Measurements from ENCODE around the gene CALR. TPM values are rescaled to one million over a fixed set of nuclear protein-coding genes. Genes with fewer than 3 reads are reported as not detected.

The CALR gene
- total and polyA plus RNA-seq, 7 donors = 70.3 to 717 (median 187) TPM

Small RNAs within 50 kb of the gene (small RNA-seq; reads per million reads assigned to genes)
- 0 to 0.42 (median 0) reads per million in 3 donors for gene MIR5695
- 0 to 0.30 (median 0) reads per million in 3 donors for gene MIR6515

Other genes starting within 250 kb of the CALR start
- gene FBXW9, start 242.0 kb upstream of the CALR start, total RNA-seq = 1 to 10 TPM; 3.6 to 6.4 (median 4.5) TPM
- 10 to 100 TPM in 1 of 3 donors, 1 to 10 TPM in 2; 6.2 to 10.8 (median 7.8) TPM for gene FBXW9, start 242.0 kb upstream of the CALR start, polyA plus RNA-seq
- 10 to 100 TPM; 54.2 to 92.2 (median 60.5) TPM for gene TNPO2, start 214.7 kb upstream of the CALR start, total RNA-seq
- gene TNPO2, start 214.7 kb upstream of the CALR start, polyA plus RNA-seq = 10 to 100 TPM in 2 of 3 donors, 1 to 10 TPM in 1; 9.5 to 47.2 (median 12.0) TPM
- gene TRIR, start 203.9 kb upstream of the CALR start, total RNA-seq = 100 to 1,000 TPM; 443 to 505 (median 475) TPM
- gene TRIR, start 203.9 kb upstream of the CALR start, polyA plus RNA-seq = 100 to 1,000 TPM; 261 to 324 (median 321) TPM
- 10 to 100 TPM; 34.6 to 59.4 (median 44.5) TPM for gene GET3, start 201.1 kb upstream of the CALR start, total RNA-seq
- gene GET3, start 201.1 kb upstream of the CALR start, polyA plus RNA-seq = 100 to 1,000 TPM in 1 of 3 donors, 10 to 100 TPM in 2; 85.8 to 121 (median 98.5) TPM
- under 1 TPM in 1 of 4 donors, not detected in 3; 0.36 TPM for gene BEST2, start 186.8 kb upstream of the CALR start, total RNA-seq
- gene BEST2, start 186.8 kb upstream of the CALR start, polyA plus RNA-seq = 10 to 100 TPM; 44.4 to 50.0 (median 45.8) TPM
- gene HOOK2, start 163.1 kb upstream of the CALR start, total RNA-seq = 10 to 100 TPM; 10.2 to 37.9 (median 12.7) TPM
- 10 to 100 TPM; 36.0 to 80.4 (median 42.1) TPM for gene HOOK2, start 163.1 kb upstream of the CALR start, polyA plus RNA-seq
- gene JUNB, start 147.1 kb upstream of the CALR start, total RNA-seq = 1,000 to 10,000 TPM in 1 of 4 donors, 100 to 1,000 TPM in 3; 125 to 1,252 (median 504) TPM
- gene JUNB, start 147.1 kb upstream of the CALR start, polyA plus RNA-seq = 100 to 1,000 TPM in 2 of 3 donors, 10 to 100 TPM in 1; 91.6 to 289 (median 249) TPM
- 100 to 1,000 TPM; 248 to 312 (median 264) TPM for gene PRDX2, start 136.8 kb upstream of the CALR start, total RNA-seq
- 100 to 1,000 TPM; 277 to 379 (median 284) TPM for gene PRDX2, start 136.8 kb upstream of the CALR start, polyA plus RNA-seq
- not detected for gene THSD8, start 136.5 kb upstream of the CALR start, total RNA-seq
- gene THSD8, start 136.5 kb upstream of the CALR start, polyA plus RNA-seq = 1 to 10 TPM in 2 of 3 donors, not detected in 1; 2.5 to 2.8 TPM
- 1 to 10 TPM; 1.9 to 3.7 (median 3.0) TPM for gene RNASEH2A, start 132.0 kb upstream of the CALR start, total RNA-seq
- gene RNASEH2A, start 132.0 kb upstream of the CALR start, polyA plus RNA-seq = 10 to 100 TPM in 1 of 3 donors, 1 to 10 TPM in 2; 6.2 to 22.1 (median 7.2) TPM
- gene RTBDN, start 104.0 kb upstream of the CALR start, total RNA-seq = 1 to 10 TPM in 1 of 4 donors, under 1 TPM in 1, not detected in 2; 0.82 to 1.8 TPM
- under 1 TPM in 1 of 3 donors, not detected in 2; 0.83 TPM for gene RTBDN, start 104.0 kb upstream of the CALR start, polyA plus RNA-seq
- gene MAST1, start 100.1 kb upstream of the CALR start, total RNA-seq = 1 to 10 TPM in 1 of 4 donors, under 1 TPM in 3; 0.49 to 3.3 (median 0.76) TPM
- gene MAST1, start 100.1 kb upstream of the CALR start, polyA plus RNA-seq = 1 to 10 TPM; 1.2 to 2.6 (median 1.8) TPM
- gene DNASE2, start 57.2 kb upstream of the CALR start, total RNA-seq = 10 to 100 TPM; 28.6 to 45.1 (median 32.1) TPM
- gene DNASE2, start 57.2 kb upstream of the CALR start, polyA plus RNA-seq = 10 to 100 TPM; 11.4 to 45.4 (median 24.5) TPM
- not detected for gene KLF1, start 51.4 kb upstream of the CALR start, total RNA-seq
- gene KLF1, start 51.4 kb upstream of the CALR start, polyA plus RNA-seq = under 1 TPM in 1 of 3 donors, not detected in 2; 0.10 TPM
- gene GCDH, start 47.4 kb upstream of the CALR start, total RNA-seq = 10 to 100 TPM; 24.7 to 85.0 (median 34.8) TPM
- gene GCDH, start 47.4 kb upstream of the CALR start, polyA plus RNA-seq = 10 to 100 TPM; 10.8 to 40.0 (median 21.3) TPM
- not detected for gene SYCE2, start 19.3 kb upstream of the CALR start, total RNA-seq
- under 1 TPM in 1 of 3 donors, not detected in 2; 0.17 TPM for gene SYCE2, start 19.3 kb upstream of the CALR start, polyA plus RNA-seq
- gene FARSA, start 4.9 kb upstream of the CALR start, total RNA-seq = 10 to 100 TPM; 21.4 to 33.3 (median 31.7) TPM
- 10 to 100 TPM; 27.0 to 86.8 (median 29.1) TPM for gene FARSA, start 4.9 kb upstream of the CALR start, polyA plus RNA-seq
- 100 to 1,000 TPM in 3 of 4 donors, 10 to 100 TPM in 1; 98.8 to 133 (median 117) TPM for gene RAD23A, start 7.3 kb downstream of the CALR start, total RNA-seq
- gene RAD23A, start 7.3 kb downstream of the CALR start, polyA plus RNA-seq = 10 to 100 TPM; 58.7 to 99.3 (median 70.9) TPM
- 10 to 100 TPM; 36.0 to 65.8 (median 53.5) TPM for gene GADD45GIP1, start 18.6 kb downstream of the CALR start, total RNA-seq
- gene GADD45GIP1, start 18.6 kb downstream of the CALR start, polyA plus RNA-seq = 10 to 100 TPM; 23.6 to 32.1 (median 28.2) TPM
- 1 to 10 TPM; 1.2 to 2.0 (median 1.7) TPM for gene DAND5, start 31.0 kb downstream of the CALR start, total RNA-seq
- gene DAND5, start 31.0 kb downstream of the CALR start, polyA plus RNA-seq = under 1 TPM in 1 of 3 donors, not detected in 2; 0.13 TPM
- 100 to 1,000 TPM in 1 of 4 donors, 10 to 100 TPM in 3; 44.1 to 104 (median 58.5) TPM for gene NFIX, start 56.9 kb downstream of the CALR start, total RNA-seq
- 10 to 100 TPM; 10.6 to 28.2 (median 22.2) TPM for gene NFIX, start 56.9 kb downstream of the CALR start, polyA plus RNA-seq
- gene LYL1, start 164.2 kb downstream of the CALR start, total RNA-seq = 10 to 100 TPM; 13.0 to 17.8 (median 15.2) TPM
- 10 to 100 TPM in 1 of 3 donors, 1 to 10 TPM in 2; 3.0 to 18.4 (median 3.7) TPM for gene LYL1, start 164.2 kb downstream of the CALR start, polyA plus RNA-seq
- 10 to 100 TPM; 17.4 to 25.8 (median 21.9) TPM for gene TRMT1, start 178.1 kb downstream of the CALR start, total RNA-seq
- 10 to 100 TPM in 2 of 3 donors, 1 to 10 TPM in 1; 6.7 to 48.6 (median 10.2) TPM for gene TRMT1, start 178.1 kb downstream of the CALR start, polyA plus RNA-seq
- 10 to 100 TPM in 3 of 4 donors, 1 to 10 TPM in 1; 8.1 to 20.5 (median 17.3) TPM for gene NACC1, start 179.7 kb downstream of the CALR start, total RNA-seq
- gene NACC1, start 179.7 kb downstream of the CALR start, polyA plus RNA-seq = 10 to 100 TPM; 15.0 to 67.2 (median 26.4) TPM
- 10 to 100 TPM; 65.3 to 87.0 (median 76.8) TPM for gene STX10, start 211.8 kb downstream of the CALR start, total RNA-seq
- 100 to 1,000 TPM in 1 of 3 donors, 10 to 100 TPM in 2; 63.1 to 127 (median 64.0) TPM for gene STX10, start 211.8 kb downstream of the CALR start, polyA plus RNA-seq
- 100 to 1,000 TPM in 2 of 4 donors, 10 to 100 TPM in 2; 30.3 to 215 (median 85.6) TPM for gene IER2, start 211.8 kb downstream of the CALR start, total RNA-seq
- 100 to 1,000 TPM in 2 of 3 donors, 10 to 100 TPM in 1; 62.9 to 163 (median 138) TPM for gene IER2, start 211.8 kb downstream of the CALR start, polyA plus RNA-seq